MM.1S (cell line): Measurements from ENCODE around the gene SHISA9.

ENCODE experiments used
- CTCF ChIP-seq: fragments of 300-600 bp; sonication (generic); IDR thresholded peaks from 2 replicates; pipeline ENCODE4 v1.5.1; 2016; ENCODE audit warnings: antibody characterized with exemption, low read length, mixed read lengths
- EZH2 ChIP-seq: fragments of 300-600 bp; sonication (generic); optimal IDR thresholded peaks from 2 replicates; pipeline ENCODE3; 2017; ENCODE audit warnings: low read depth, mild to moderate bottlenecking, antibody characterized with exemption, low read length, mixed read lengths

GRCh38 chr16:13155377-13155776 lies 254.0 kb downstream of the SHISA9 start:
- TF ChIP-seq CTCF (no peak), EZH2 (no peak)
